Esophagus muscularis mucosa (tissue), 4 donors: Measurements from ENCODE around the gene ATP6AP2. TPM values are rescaled to one million over a fixed set of nuclear protein-coding genes. Genes with fewer than 3 reads are reported as not detected.

Source experiments
- DNase-seq: peaks from one replicate; pipeline ENCODE4 v3.0.0-alpha.2; 2017; ENCODE audit errors: extremely low spot score
- H3K27ac ChIP-seq, 4 donors: fragments of 200-600 bp; sonication (generic); replicated peaks in 1 of 4; 1 replicate in 3 of 4; 2 replicates in 1 of 4; pipeline ENCODE4 v1.5.1; 2016 to 2019; ENCODE audit warnings: mild to moderate bottlenecking in 1 of 4
- H3K27me3 ChIP-seq, 4 donors: fragments of 200-600 bp; sonication (generic); one replicate each; pipeline versions ENCODE4 v1.5.1 to v1.6.0; 2016 to 2019
- H3K36me3 ChIP-seq, 4 donors: fragments of 200-600 bp; sonication (generic); one replicate each; pipeline ENCODE4 v1.5.1; 2016 to 2019
- H3K4me1 ChIP-seq, 4 donors: fragments of 200-600 bp; sonication (generic); one replicate each; pipeline ENCODE4 v1.5.1; 2016 to 2019
- H3K4me3 ChIP-seq, 4 donors: fragments of 200-600 bp; sonication (generic); 1 replicate in 2 of 4; 2 replicates in 2 of 4; pipeline ENCODE4 v1.5.1; 2016 to 2019; ENCODE audit warnings: mild to moderate bottlenecking in 4 of 4, moderate library complexity in 1 of 4
- H3K9me3 ChIP-seq, 4 donors: fragments of 200-600 bp; sonication (generic); 1 replicate in 3 of 4; 2 replicates in 1 of 4; pipeline ENCODE4 v1.5.1; 2016 to 2019
- EP300 ChIP-seq: sonication (generic); formaldehyde crosslinking; IDR thresholded peaks from one replicate; pipeline ENCODE4 v1.6.1; 2017; ENCODE audit warnings: antibody characterized with exemption
- POLR2A ChIP-seq: fragments of 450-650 bp; IDR thresholded peaks from one replicate; pipeline ENCODE4 v1.6.1; 2017; ENCODE audit warnings: antibody characterized with exemption, moderate library complexity, mild to moderate bottlenecking, low read depth
- POLR2AphosphoS5 ChIP-seq, 2 donors: sonication (generic); formaldehyde crosslinking; IDR thresholded peaks; one replicate each; pipeline ENCODE4 v1.6.1; 2017; ENCODE audit warnings: antibody characterized with exemption in 2 of 2
- WGBS: methylation state at CpG from one replicate; pipeline ENCODE4 v1.1.5; 2018; 5-methylcytosine and 5-hydroxymethylcytosine counted together
- intact Hi-C: fragments of 100-400 bp; cut with DNase I; formaldehyde crosslinking; loops from one replicate; pipeline ENCODE4 v1.15.1; 2023
- total RNA-seq, 4 donors: library from RNA; depleted of rRNA; stranded (reverse); fragments of >200 nt; gene quantifications; one replicate each; pipeline versions ENCODE4 v1.1.0 to v1.2.1, GENCODE V29; 2016
- TF ChIP-seq, protein P1 (sequence below), 3 experiments: fragments of 200-600 bp in 2 of 3; fragments of 450-650 bp in 1 of 3; sonication (generic) in 2 of 3; IDR thresholded peaks; one replicate each; pipeline ENCODE4 v1.5.1; 2017 to 2019; ENCODE audit warnings: antibody characterized with exemption in 3 of 3, mild to moderate bottlenecking in 2 of 3, moderate library complexity in 1 of 3

Gene ATP6AP2
- total RNA-seq, 4 donors from 2014 or later: 76.4 to 105 (median 93.3) TPM

DNA sequence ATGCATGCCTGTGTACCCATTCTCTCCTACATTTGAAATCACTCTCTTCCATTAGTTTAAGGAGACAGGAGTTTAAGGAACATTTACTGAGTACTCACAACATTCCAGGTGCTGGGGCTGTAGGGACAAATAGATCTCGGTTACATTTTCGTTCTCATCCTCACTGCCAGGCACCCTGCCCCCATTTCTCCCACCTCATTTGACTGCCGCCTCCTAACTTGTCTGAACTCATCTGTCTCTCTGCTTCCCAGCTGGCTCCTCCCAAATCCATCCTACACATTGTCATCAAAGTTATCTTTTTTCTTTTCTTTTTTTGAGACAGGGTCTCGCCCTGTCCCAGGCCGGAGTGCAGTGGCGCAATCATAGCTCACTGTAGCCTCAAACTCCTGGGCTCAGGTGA lies 22.7 kb downstream of the ATP6AP2 start:
- Histone ChIP-seq H3K4me3 (no peak overlapping the region), H3K9me3 (no peaks in the 10 kb centered on the region), H3K27me3 (no peaks in the 10 kb centered on the region), H3K36me3 (peaks cover 11 to 59% (median 27%) of the 10 kb centered on the region in 4 donors), H3K27ac (no peak overlapping the region), H3K4me1 (peaks cover 0 to 7% (median 0%) of the 10 kb centered on the region in 4 donors)
- no peak for DNase-seq
- no peak for TF ChIP-seq POLR2AphosphoS5 (IDR thresholded peaks at IDR 0.05)
- 90% methylated on average over 6 of the region's 6 CpGs for WGBS
- intact Hi-C loops: no loop called here

DNA sequence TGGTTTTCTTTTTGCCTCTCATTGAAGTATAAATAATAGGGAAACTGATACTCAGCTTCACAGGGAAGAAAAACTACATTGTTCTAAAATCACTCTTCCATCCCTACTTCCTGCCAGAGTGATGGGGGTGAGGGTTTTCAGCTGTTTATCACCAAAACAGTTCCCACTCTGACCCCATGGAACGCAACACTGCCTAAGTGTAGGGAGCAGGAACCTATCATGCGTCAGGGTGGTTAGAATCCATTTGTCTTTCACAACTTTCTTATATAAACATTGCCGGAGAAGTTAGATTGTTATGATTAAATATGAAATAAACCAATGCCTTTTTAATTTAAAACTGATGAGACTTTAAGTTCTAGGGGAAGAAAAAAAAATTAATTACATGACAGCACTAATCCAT lies 26.6 kb downstream of the ATP6AP2 start:
- WGBS: 64% methylated on average over 3 of the region's 3 CpGs
- no peak for DNase-seq
- H3K9me3 ChIP-seq: no peaks in the 10 kb centered on the region
- H3K36me3 ChIP-seq: peaks cover 0 to 25% (median 5%) of the 10 kb centered on the region in 4 donors
- intact Hi-C loops: no loop called here
- H3K4me1 ChIP-seq: peaks cover 0 to 7% (median 0%) of the 10 kb centered on the region in 4 donors
- no peak overlapping the region for H3K27ac ChIP-seq
- no peak overlapping the region for H3K4me3 ChIP-seq
- TF ChIP-seq, protein P1, sequence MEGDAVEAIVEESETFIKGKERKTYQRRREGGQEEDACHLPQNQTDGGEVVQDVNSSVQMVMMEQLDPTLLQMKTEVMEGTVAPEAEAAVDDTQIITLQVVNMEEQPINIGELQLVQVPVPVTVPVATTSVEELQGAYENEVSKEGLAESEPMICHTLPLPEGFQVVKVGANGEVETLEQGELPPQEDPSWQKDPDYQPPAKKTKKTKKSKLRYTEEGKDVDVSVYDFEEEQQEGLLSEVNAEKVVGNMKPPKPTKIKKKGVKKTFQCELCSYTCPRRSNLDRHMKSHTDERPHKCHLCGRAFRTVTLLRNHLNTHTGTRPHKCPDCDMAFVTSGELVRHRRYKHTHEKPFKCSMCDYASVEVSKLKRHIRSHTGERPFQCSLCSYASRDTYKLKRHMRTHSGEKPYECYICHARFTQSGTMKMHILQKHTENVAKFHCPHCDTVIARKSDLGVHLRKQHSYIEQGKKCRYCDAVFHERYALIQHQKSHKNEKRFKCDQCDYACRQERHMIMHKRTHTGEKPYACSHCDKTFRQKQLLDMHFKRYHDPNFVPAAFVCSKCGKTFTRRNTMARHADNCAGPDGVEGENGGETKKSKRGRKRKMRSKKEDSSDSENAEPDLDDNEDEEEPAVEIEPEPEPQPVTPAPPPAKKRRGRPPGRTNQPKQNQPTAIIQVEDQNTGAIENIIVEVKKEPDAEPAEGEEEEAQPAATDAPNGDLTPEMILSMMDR (IDR thresholded peaks at IDR 0.05): no peak
- TF ChIP-seq POLR2A (no peak), POLR2AphosphoS5 (IDR thresholded peaks at IDR 0.05) (no peak), EP300 (no peak)
- H3K27me3 ChIP-seq: no peaks in the 10 kb centered on the region

DNA sequence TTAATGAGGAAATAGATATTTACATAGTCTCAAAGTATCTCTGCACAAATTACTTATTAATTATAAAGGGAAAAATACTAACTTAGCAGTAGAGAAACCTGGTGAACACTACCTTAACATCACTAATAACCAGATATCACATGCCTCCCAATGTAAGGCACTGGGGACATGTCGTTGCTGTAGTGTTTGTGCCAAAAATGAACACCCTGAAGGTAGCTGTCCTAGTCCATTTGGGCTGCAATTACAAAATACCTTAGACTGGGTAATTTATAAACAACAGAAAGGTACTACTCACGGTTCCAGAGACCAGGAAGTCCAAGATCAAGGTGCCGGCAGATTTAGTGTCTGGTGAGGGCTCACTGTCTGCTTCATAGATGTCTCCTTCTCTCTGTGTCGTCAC lies 31.7 kb downstream of the ATP6AP2 start:
- DNase-seq: no peak
- intact Hi-C loops: no loop called here
- H3K27ac ChIP-seq: no peak overlapping the region
- WGBS: 77% methylated on average over 3 of the region's 4 CpGs
- no peaks in the 10 kb centered on the region for H3K36me3 ChIP-seq
- no peak for TF ChIP-seq POLR2AphosphoS5 (IDR thresholded peaks at IDR 0.05)
- H3K27me3 ChIP-seq: no peaks in the 10 kb centered on the region
- no peak overlapping the region for H3K4me3 ChIP-seq
- no peaks in the 10 kb centered on the region for H3K9me3 ChIP-seq
- H3K4me1 ChIP-seq: peaks cover 0 to 3% (median 0%) of the 10 kb centered on the region in 4 donors

DNA sequence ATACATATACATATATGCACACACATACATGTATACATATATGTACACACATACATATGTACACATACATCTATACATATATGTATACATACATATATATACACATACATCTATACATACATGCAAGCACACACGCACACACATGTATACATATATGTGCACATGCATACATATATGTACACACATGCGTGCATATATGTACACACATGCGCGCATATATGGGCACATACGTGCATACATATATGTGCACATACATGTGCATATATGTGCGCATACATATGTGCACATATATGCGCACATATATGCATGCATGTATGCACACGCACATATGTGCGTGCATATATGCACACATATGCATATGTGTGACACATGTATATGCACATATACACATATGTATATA lies 35.2 kb downstream of the ATP6AP2 start:
- intact Hi-C loops: no loop called here
- no peaks in the 10 kb centered on the region for H3K36me3 ChIP-seq
- H3K4me3 ChIP-seq: no peak overlapping the region
- H3K9me3 ChIP-seq: no peaks in the 10 kb centered on the region
- no peaks in the 10 kb centered on the region for H3K4me1 ChIP-seq
- H3K27me3 ChIP-seq: no peaks in the 10 kb centered on the region
- H3K27ac ChIP-seq: no peak overlapping the region
- DNase-seq: no peak
- WGBS: 86% methylated on average over 9 of the region's 9 CpGs
- no peak for TF ChIP-seq POLR2A
- TF ChIP-seq EP300: no peak
- TF ChIP-seq, protein P1 (IDR thresholded peaks at IDR 0.05): no peak
- TF ChIP-seq POLR2AphosphoS5 (IDR thresholded peaks at IDR 0.05): no peak

DNA sequence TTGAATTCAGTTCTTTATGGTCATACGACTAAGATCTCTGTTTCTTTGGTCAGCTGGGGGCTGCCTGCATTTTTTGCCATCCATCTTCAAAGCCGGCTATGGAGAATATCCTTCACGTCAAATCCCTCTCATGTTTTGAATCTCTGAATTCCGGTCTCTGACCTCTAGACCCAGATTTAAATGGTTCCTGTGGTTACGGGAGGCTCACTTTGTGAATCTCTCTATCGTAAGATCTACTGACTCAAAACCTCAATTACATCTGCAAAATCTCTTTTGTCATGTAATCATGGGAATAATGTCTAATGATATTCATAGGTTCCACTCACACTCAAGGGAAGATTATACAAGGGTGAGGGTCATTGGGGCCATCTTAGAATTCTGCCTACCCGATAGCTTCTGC lies 36.8 kb downstream of the ATP6AP2 start:
- no peaks in the 10 kb centered on the region for H3K4me1 ChIP-seq
- TF ChIP-seq EP300 (no peak), POLR2AphosphoS5 (IDR thresholded peaks at IDR 0.05) (no peak), POLR2A (no peak)
- TF ChIP-seq, protein P1 (IDR thresholded peaks at IDR 0.05): no peak
- no peaks in the 10 kb centered on the region for H3K36me3 ChIP-seq
- no peak for DNase-seq
- no peak overlapping the region for H3K27ac ChIP-seq
- 91% methylated on average over 7 of the region's 7 CpGs for WGBS
- no peaks in the 10 kb centered on the region for H3K9me3 ChIP-seq
- H3K4me3 ChIP-seq: no peak overlapping the region
- H3K27me3 ChIP-seq: no peaks in the 10 kb centered on the region
- intact Hi-C loops: no loop called here

DNA sequence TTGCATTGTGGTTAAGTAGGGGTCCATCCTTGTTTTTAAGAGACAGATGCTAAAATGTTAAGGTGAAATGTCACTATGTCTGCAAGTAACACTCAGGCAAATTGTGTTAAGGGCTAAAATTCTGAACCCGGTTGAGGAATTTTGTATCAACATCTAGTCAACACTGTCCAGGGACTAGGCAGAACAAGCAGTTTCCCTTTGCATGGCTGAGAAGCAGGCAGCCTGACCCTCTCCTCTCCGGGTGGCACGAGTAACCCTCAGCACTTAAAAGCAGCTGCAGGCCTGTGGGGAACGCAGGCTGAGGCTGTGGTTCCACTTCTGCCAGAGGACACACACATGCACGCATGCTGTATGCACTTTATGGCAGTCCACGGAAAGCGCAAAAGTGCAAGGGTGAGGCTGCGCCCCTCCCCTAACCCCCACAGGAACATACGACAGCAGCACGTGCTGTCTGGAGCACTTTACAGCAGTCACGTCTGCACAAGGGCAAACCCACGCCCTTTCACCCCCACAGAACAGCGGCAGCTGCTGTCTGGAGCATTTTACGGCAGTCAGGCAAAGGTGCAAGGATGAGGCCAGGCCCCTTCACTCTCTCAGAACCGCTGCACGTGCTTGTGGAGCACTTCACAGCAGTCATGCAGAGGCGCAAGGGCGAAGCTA lies 41.8 kb downstream of the ATP6AP2 start:
- intact Hi-C loops: no loop called here
- no peaks in the 10 kb centered on the region for H3K4me1 ChIP-seq
- H3K4me3 ChIP-seq: no peak overlapping the region
- H3K27me3 ChIP-seq: no peaks in the 10 kb centered on the region
- peaks cover 0 to 7% (median 6%) of the 10 kb centered on the region in 4 donors for H3K36me3 ChIP-seq
- WGBS: 60% methylated on average over 1 of the region's 18 CpGs
- peaks cover 0 to 10% (median 0%) of the 10 kb centered on the region in 4 donors for H3K9me3 ChIP-seq
- no peak overlapping the region for H3K27ac ChIP-seq
- TF ChIP-seq, protein P1 (IDR thresholded peaks at IDR 0.05): no peak
- TF ChIP-seq EP300 (no peak), POLR2AphosphoS5 (IDR thresholded peaks at IDR 0.05) (no peak), POLR2A (no peak)
- no peak for DNase-seq
